ENCODE results near the gene PTGES2.
"Not testable (repeated sequence)": the region's sequence is repeated elsewhere in the genome, so short reads cannot be mapped to it uniquely, and the experiment has no call there.

PTGES2 gene

DNA sequence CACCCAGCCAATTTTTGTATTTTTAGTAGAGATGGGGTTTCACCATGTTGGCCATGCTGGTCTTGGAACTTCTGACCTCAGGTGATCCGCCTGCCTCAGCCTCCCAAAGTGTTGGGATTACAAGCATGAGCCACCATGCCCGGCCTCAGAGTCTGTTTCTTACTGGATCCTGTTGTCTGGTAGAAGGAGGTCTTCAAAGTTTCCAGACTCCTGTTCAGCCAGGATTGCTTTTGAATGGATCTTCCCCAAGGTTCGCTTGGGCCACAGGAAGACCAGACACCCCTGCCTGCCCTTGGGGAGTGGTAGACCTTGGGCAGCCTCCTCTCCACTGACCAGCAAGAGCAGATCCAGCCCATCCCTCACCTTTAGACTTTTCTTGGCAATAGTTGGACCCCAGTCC lies 14.1 kb upstream of the PTGES2 start:
- DNase-seq (ENCODE audit: extremely low spot score, insufficient read length, low read depth) (no peak), FAIRE-seq (no peak)

DNA sequence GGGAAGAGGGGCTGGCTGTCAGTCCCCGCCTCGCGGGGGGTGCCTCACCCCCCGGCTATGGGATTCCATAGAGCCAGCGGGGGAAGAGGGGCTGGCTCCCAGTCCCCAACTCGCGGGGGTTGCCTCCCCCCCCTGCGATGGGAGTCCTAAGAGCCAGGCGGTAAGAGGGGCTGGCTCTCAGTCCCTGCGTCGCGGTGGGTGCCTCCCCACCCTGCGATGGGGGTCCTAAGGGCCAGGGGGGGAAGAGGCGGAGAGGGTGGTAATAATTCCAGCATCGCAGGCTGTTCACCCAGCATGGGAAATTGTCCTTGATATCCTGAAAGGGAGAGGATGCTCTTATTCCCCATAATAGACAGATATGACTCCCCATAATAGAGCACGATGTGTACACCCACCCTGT lies 12.1 kb upstream of the PTGES2 start:
- no peak for DNase-seq (ENCODE audit: extremely low spot score, insufficient read length, low read depth)
- FAIRE-seq = no peak

DNA sequence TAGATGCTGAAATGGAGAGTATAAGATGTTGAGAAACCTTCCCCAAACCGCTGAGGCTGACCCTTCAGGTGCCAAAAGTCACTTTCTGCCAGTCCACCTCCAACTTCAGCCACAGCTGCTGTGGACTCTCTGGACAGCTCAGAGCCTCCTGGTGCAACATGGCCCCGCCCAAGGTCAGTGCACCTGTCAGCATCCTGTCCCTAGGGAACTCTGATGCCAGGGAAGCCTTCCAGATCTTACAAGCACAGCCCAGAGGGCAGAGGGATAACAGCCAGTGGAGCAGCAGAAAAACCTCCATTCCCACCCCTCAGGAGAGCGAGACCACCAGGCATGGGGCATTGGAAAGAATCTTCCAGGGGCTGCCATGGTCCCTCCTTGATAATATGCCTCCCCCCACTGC lies 10.5 kb upstream of the PTGES2 start:
- DNase-seq (ENCODE audit: extremely low spot score, insufficient read length, low read depth) = no peak
- no peak for FAIRE-seq

DNA sequence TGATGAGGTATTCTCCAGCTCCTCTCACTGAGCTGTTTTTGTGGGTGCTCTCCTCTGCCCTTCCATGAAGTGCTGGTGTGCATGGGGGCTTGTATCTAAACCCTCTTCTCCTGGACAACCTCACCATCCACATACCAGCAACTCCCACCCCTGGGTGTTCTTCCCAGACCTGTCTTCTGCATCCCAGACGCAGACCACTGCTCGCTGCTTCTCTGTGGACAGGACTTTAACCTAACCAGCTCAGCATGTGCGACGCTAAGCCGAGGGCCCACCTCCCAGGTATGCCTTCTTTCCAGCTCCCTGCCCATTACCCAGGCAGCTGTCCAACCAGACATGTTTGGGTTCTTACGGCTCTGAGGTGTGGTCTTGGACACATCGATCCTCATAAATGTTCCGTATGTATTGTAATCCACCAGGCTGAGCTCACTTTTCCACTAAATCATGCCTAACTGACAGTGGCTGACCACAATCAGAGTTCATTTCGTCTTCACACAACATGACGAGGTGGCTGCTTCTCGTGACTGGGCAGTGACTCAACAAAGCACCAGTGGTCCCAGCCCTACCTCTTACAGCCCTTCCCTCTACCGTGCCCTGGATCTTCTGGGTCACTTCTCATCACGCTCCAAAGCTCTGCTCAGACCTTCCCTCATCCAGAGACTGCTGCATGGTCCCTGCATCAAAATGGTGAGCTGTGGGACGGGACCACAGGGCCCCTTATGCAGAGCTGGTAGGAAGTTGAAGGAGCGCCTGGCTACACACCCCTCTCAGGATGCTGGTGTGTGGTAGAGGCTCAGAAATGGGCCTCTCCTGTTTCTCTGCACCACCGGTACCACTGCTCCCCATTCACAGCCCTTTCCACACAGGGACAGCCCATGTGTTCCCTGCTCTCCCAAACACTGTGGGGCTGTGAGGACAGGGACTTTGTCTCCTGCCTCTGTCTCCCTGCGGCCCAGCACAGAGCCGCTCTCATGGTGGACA lies 9.6 kb upstream of the PTGES2 start:
- FAIRE-seq (no peak), DNase-seq (ENCODE audit: extremely low spot score, insufficient read length, low read depth) (no peak)

DNA sequence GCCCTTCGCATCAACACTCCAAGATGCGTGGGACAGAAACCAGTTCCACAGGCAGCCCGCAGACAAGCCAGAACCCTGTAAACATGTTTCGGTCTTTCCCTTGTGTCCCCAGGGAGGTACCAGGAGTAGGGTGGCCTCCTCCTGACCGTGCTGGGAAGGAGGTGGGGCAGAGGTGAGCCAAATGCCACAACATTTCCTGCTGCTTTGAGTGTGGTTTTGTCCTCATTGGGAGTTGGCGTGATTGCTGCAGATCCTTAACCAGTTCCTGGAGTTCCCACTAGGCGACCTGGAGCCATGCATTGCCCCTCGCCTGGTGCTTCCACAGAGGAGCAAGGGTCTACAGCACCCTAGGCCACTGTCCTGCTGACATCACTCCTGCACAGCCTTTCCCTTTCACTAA lies 8.0 kb upstream of the PTGES2 start:
- not testable (repeated sequence) for DNase-seq (ENCODE audit: extremely low spot score, insufficient read length, low read depth); FAIRE-seq

DNA sequence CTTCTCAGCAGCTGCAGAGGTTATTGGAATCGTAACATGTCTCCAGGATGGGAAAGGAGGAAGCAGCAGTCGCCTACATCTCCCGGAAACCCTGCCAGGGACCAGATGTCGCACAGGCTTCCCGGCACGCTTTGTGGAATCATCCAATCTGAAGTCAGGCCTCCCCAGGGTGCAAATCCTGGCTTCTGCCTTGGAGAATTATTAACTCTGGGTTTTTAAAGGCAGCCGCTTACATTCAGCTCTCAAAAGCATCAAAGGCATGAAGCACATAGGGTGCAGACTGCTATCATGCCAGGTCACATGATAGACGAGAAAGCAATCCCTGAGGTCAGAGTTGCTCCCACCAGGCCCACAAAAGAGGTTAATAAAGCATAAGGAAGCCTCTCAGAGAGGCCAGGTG lies 4.6 kb upstream of the PTGES2 start:
- FAIRE-seq; DNase-seq (ENCODE audit: extremely low spot score, insufficient read length, low read depth): not testable (repeated sequence)

DNA sequence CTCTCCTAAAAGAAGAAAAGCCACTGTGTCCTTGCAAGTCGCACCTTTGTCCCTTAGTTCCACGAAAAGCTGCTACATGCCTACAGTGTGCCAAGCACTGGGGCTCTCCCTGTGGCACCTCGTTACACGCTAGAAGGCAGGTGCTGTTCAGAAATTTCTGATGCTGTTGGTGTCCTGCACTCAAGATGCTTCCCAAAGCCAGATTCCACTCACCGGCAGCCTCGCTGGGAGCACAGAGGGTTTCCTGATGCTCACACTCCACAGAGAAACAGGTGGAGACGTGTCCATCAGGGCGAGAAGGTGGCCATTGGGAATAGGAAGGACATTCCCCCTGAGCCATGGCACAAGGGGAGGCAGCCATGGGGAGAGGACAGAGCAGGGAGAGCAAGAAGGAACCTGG lies 3.8 kb upstream of the PTGES2 start:
- FAIRE-seq; DNase-seq (ENCODE audit: extremely low spot score, insufficient read length, low read depth): not testable (repeated sequence)

DNA sequence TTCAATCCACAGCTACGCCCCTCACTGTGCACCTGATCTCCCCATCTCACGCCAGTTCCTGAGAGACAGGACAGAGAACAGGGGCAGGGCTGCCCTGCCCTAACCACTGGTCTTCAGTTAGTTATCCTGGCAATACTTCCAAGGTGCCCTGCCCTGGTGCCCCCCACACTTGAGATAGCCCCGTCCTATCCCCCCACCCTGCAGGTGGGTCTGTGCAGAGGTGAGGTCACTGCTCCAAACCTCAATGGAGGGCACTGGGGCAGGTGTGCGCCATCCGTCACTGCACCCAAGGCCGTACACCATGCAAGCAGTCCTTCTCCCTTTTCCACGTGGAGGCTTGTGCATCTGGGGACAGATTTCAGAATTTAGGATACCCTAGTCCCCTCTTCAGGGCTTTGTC lies 3.1 kb upstream of the PTGES2 start:
- not testable (repeated sequence) for DNase-seq (ENCODE audit: extremely low spot score, insufficient read length, low read depth); FAIRE-seq

DNA sequence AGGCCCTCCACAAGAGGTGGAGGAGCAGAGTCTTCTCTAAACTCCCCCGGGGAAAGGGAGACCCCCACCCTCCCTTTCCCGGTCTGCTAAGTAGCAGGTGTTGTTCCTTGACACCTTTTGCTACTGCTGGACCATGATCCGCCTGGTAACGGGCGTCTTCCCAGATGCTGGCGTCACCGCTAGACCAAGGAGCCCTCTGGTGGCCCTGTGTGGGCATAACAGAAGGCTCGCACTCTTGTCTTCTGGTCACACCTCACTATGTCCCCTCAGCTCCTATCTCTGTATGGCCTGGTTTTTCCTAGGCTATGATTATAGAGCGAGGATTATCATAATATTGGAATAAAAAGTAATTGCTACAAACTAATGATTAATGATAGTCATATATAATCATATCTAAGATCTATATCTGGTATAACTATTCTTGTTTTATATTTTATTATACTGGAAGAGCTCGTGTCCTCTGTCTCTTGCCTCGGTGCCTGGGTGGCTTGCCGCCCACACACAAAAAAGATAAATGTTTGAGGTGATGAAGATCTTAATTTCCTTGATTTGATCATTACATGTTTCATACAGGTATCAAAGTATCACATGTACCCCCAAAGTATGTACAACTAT lies 2.6 kb upstream of the PTGES2 start:
- not testable (repeated sequence) for DNase-seq (ENCODE audit: extremely low spot score, insufficient read length, low read depth); FAIRE-seq

DNA sequence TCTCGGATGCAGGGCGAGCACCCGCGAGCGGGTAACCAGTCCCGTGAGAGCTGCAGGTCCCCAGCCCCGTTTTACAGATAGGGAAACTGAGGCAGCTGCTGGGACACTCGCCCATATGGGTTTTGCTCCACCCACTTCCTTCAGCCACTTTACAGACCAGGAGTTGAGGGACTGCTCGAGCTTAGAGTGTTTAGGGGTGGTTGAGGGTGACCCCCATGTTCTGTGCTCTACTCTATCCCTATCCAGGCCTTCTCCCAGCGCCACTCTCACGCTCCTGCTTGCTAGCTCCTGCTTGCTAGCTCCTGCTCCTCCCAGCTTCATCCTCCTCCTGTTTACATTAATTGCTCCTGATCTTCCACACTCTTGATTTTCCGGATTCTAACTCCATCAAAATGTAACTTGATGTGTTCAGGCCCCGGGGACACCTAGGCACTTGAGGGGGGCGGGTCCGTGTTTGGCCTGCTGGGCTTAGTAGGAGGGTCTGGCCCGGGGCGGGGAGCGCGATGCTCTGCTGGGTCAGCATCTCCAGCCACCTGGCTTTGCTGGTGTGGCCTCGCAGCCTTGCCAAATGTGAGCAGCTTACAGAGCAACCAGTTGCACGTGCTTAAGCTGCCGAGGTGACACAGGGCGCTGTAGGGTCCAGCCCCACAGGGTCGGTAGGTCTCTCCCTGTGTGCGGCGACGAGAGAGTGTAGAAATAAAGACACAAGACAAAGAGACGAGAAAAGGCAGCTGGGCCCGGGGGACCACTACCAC lies 1.5 kb upstream of the PTGES2 start:
- no peak for DNase-seq (ENCODE audit: extremely low spot score, insufficient read length, low read depth)
- FAIRE-seq = no peak

DNA sequence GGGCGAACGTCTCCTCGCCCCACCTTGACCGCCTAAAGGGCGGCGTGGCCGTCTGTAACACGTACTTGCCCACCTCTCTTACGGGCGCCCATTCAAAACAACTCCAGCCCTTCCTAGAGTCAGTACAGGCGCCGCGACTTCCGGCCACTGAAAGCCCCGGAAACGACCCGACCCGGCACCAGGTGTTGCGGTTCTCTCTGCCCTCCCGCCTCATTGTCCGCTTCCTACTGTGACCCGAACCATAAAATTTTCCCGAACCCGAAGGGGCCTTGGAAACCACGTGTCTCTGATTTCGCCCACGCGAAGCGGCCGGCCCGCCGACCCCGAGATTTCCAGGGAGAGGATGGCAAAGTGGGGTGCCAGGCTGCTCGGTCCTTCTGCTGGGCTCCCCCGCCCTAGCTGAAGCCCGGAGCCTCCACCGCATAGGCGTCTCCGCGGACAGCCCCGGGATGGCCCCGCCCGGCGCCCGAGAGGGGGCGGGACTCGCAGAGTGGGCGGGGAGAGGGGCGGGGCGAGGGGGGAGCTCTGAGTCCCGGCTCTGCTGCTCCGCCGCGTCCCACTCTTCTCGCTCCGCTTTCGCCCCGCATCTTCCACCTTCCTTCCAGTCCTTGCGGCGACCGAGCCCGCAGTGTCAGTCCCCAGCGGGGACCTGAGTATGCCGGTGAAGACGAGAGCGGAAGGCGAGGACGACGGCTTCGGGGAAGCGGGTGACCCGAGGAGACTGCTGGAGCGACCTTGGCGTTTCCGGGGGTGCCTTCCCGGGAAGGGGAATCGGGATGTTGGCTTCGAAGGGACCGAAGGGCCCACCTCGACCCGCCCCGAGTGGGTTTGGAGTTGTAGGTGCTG lies 684 bp upstream of the PTGES2 start:
- DNase-seq (ENCODE audit: extremely low spot score, insufficient read length, low read depth) = peak; percentile 63
- peak; percentile 79 for FAIRE-seq

DNA sequence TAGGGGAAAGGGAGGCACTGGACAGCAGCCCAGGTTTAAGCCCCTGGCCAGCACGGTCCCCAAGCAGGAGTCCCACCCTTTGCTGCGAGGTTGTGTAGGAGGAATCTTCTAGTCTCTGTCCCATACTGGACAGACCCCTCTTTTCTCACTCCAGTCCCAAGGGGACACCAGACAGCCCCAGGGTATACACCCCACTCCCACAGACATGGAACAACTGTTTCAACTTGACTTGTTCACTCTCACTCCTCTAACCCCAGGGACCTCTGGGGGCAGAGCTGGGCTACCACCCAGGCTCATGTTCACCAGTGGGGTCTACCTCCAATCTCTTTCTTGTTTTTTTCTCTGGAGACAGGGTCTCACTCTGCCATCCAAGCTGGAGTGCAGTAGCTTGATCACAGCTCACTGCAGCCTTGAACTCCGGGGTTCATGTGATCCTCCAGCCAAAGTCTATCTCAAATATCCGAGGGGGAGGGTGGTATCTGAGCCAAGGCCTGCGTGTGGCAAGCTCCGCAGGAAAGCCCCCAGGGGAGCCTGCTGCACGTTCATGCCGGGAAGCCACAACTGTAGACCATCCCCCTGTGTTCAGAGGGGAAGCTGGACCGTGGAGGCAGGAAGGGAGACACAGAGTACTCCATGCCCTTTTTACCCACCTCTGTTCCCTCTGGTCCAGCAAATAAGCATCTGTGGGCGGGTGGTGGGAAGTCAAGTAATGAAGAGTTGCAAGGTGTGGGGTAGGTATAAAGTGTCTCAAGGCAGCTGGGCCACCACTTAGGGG lies 1.8 kb downstream of the PTGES2 start:
- FAIRE-seq (no peak), DNase-seq (ENCODE audit: extremely low spot score, insufficient read length, low read depth) (no peak)

DNA sequence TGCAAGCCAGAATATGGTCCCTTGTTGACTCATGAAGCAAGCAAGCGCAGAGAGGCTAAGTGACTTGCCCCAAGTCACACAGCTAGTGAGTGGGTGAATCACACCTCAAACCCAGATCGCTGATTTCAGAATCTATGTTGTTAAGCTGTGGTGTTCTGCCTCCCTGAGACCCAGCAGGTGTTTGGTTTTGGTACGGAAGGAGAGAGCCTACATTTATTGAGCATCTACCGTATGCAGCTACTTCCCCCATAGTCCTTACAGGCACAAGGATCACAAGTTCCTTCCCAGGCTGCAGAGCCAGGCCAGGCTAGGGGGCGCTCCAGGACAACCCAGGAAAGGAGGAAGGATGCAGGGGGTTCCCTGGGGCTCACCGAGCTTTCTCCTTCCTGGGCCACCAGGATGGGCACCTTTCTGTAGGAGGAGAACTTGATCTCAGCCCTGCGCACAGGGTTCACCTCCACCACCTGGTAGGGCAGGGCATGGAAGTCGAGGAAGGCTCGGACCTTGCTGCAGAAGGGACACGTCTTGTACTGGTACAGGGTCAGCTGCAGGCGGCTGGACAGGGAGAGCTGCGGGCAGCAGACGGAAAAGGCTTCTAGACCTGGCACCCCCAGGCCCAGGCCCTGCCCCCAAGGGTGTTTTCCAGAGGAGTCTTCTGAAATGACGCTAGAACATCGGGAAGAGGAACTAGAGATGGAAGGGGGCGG lies 2.5 kb downstream of the PTGES2 start:
- no peak for DNase-seq (ENCODE audit: extremely low spot score, insufficient read length, low read depth)
- FAIRE-seq = peak; percentile 49

DNA sequence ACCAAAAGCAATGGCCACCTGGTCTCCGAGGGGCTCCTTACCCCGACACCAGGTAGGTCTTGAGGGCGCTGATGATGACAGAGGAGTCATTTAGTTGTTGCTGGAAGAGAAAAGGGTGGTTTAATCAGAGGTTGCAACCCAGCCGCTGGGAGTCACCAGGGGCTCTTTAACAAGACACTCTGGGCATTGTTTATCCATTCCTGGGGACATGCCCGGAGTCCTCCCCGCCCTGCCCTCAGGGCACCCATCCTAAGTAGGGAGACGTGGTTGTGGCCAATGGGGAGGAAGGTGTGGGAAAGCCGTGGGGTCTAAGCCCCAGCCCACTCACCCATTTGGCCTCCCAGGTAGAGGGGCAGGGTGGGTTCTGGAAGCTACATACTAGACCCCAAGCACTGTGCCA lies 3.1 kb downstream of the PTGES2 start:
- no peak for FAIRE-seq
- DNase-seq (ENCODE audit: extremely low spot score, insufficient read length, low read depth) = no peak

DNA sequence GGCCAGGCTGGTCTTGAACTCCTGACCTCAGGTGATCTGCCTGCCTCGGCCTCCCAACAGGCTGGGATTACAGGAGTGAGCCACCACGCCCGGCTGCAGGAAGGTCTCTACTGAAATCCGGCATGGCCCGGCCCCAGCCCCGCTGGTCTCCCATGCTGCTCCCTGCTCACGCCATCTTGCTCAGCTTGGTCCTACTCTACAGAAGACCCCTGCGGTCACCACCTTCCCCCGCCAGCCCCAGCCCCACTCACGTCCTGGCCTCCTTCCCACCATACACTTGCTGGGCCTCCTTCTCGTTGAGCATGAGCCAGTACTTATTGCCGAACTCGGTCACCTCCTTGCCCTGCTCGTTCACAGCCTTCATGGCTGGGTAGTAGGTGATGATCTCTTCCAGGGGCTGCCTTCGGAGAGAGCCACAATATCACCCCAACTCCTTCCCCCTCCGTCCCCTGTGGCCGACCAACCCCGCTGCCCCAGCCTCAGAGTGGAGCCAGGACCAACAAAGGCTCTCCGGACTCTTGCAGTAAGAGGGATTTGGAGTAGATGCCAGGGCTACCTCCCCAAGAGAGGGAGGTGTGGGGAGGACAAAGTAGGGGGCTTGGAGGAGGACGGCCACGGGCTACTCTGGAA lies 4.0 kb downstream of the PTGES2 start:
- DNase-seq (ENCODE audit: extremely low spot score, insufficient read length, low read depth) (no peak), FAIRE-seq (no peak)

DNA sequence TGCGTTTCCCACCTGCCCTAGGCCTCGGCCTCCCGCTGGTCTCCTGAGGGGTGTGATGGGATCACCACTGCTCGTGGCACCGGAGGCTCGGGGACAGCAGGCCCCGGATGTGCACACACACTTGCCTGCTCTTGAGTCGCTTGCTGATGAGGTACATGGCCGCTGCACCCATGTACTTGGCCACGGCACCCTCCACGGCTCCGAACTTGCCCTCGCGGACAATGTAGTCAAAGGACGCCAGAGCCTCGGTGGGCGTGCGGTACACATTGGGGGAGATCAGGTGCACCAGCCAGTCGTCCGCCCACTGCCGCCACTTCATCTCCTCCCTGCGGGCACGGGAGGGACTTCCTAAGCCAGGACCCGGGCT lies 4.7 kb downstream of the PTGES2 start:
- DNase-seq (ENCODE audit: extremely low spot score, insufficient read length, low read depth) (no peak), FAIRE-seq (no peak)

DNA sequence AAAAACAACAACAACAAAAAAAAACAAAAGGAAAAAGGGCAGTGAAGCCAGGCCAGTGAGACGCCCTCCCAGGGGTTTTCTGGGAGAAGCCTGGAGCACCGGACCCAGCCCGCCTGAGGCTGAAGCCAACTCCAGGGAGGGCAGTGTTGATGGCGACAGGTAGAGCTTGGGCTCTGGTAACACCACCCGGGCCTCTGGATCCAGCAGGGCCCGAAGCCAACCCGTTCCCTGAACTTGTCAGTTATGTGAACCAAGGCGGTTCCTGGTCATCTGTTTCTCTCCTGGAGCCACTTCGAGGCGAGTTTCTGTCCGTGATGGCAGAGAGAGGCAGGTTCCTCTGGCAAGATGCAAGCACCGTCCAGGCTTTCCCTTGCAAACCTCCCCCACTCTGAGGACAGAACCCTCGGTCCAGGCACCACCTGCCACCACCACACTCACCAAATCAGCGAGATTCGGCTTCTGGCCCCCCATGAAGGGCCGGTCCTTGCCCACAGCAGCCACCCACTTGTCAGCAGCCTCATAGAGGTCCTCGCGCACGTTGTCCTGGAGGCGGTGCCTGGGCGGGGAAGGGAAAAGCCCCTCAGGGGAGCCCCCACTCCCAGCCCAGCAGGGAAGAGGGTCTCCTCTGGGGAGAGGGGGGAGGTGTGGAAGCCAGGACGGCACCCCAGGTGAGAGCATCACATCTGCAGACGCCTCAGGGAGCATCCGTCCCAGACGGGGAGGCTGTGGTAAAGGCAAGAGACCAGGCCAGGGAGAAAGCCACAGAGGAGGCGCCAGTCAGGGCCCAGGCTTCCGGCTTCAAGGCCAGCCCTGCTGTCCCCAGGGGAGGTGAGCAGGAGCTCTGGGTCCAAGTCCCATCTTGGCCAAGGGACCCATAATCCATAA lies 5.4 kb downstream of the PTGES2 start:
- FAIRE-seq (no peak), DNase-seq (ENCODE audit: extremely low spot score, insufficient read length, low read depth) (no peak)

All from GM18507 (cell line).